ENCODE data around the gene TBC1D28.
"Not testable (repeated sequence)": the region's sequence is repeated elsewhere in the genome, so short reads cannot be mapped to it uniquely, and the experiment has no call there.

TBC1D28 gene

DNA sequence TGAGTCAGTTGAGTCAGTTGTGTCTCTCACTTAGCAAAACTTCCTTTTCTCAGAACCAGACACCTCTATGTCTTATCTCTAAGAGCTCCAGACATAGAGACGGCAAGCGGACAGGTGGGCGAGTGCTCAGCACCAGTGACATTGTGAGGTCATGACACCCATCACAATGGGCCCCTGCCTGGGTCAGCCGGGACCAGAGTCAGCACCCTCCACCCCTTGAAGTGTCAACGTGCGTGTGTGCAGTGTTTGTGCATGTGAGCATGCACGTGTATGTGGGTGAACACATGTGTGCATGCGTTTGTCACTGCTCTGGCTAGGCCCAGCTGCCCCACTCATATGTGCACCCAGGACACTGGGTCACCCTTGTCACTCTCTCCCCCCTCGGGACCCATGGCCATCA, at the start of gene TBC1D28:
TSS of gene TBC1D28 (minus strand) at position 101 of the 400 bp plus-strand sequence. CDS start 3,039 bp downstream, outside the sequence.
- TF ChIP-seq GATA2, GATA3 (IDR thresholded peaks at IDR 0.05; ENCODE audit: low read depth, low read length): not testable (repeated sequence)

DNA sequence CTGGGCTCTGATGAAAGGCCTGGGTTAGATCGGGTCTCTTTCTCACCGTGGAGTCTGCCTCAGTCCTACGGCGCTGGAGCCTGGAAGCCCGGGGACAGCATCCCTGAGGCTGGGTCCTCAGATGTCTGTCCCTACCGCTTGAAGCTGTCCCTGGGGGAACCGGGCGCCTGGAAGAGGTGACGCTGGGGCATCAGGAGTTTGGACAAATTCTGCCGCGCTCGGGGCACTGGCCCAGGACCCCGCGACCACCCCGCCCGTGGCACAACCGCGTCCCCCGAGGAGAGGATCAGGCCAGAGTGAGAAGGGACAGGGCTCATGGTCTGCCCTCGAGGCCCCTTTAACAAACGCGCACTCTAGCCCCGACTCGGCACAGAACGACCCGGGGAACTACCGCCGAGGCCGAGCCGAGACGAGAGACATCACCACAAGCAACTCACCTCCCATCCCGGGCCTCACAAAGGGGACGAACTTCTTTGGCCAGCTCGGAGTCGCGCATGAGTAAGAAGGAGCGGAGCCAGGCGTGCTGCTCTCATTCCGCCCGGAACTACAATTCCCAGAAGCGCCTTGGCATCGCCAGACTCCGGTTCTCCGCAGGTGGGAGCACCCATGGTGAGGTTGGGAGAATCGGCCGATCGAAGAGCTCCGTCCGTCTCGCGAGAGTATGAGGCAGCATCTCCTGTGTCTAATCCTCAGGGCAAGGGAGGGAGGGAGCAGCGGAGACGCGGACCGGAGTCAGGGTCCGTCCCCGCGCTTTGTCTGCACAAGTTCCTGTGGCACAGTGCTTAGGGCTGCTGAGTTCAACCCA, 37.8 kb upstream of the TBC1D28 start, which contains the start of gene FOXO3B:
TSS of gene FOXO3B (minus strand) at position 548 of the 805 bp plus-strand sequence. CDS start 663 bp downstream, outside the sequence.
- TF ChIP-seq GATA2, GATA3 (IDR thresholded peaks at IDR 0.05; ENCODE audit: low read depth, low read length): not testable (repeated sequence)

DNA sequence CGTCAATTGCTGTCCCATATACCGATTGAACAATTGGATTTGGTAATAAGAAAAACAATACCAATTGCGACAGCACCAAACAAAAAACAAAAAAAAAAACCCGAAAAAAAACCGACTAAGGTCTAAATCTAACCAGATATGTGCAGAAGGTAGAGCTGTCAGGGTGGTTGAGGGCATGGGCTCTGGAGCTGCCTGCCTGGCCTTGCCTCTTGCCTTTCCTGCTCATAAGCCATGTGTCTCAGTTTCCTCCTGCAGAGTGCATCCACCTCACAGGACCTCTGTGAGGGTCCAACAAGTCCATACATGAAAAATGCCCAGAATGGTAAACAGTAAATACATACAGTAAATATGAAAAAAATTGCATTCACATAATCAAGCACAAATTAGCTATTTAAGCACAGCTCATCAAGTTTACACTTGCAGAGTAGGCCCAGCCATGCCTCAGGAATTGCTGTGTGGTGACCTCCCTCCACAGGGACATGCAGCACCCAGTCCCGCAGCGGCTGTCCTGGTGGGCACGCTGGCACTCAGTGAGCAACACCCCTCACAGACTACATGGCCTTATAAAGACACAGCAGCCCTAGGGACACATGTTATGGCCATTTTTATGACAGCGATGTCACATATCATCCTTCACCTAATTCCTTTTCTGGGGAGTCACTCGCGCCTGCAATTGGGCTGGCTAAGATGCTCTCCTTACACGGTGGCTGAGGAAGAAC, 17.9 kb downstream of the TBC1D28 start:
- TF ChIP-seq GATA3 (IDR thresholded peaks at IDR 0.05; ENCODE audit: low read depth, low read length) (no peak), GATA2 (IDR thresholded peaks at IDR 0.05; ENCODE audit: low read depth, low read length) (no peak)

Data from SH-SY5Y (cell line).